Stimulated activated CD8-positive, alpha-beta memory T cell treated with anti-CD3 and anti-CD28 coated beads, Interleukin-12 subunit alpha, Interleukin-12 subunit beta, amount 100 ng/mL, for 4 hours (primary cell): ENCODE data around the gene SCAANT1.

Source experiments
- DNase-seq: peaks from one replicate; pipeline ENCODE4 v3.0.0-alpha.2; 2020; ENCODE audit warnings: low read depth

SCAANT1 gene

GRCh38 chr3:63900459-63900858 lies 11.7 kb downstream of the SCAANT1 start:
- DNase-seq, result no peak

- DNase-seq, result no peak
Measured at GRCh38 chr3:63900010-63900409, 12.2 kb downstream of the SCAANT1 start.

GRCh38 chr3:63896332-63897030 lies 15.7 kb downstream of the SCAANT1 start:
- no peak for DNase-seq

- no peak for DNase-seq
Measured at GRCh38 chr3:63895422-63896189, 16.6 kb downstream of the SCAANT1 start.

- no peak for DNase-seq
Measured at GRCh38 chr3:63892773-63893352, 19.3 kb downstream of the SCAANT1 start.

- DNase-seq, result no peak
Measured at GRCh38 chr3:63891518-63891917, 20.7 kb downstream of the SCAANT1 start.

GRCh38 chr3:63886858-63887257 lies 25.3 kb downstream of the SCAANT1 start:
- no peak for DNase-seq

- DNase-seq, result no peak
Measured at GRCh38 chr3:63880653-63881052, 31.5 kb downstream of the SCAANT1 start.

- no peak for DNase-seq
Measured at GRCh38 chr3:63878394-63879060, 33.7 kb downstream of the SCAANT1 start.

GRCh38 chr3:63877737-63878393 lies 34.3 kb downstream of the SCAANT1 start:
- no peak for DNase-seq

- no peak for DNase-seq
Measured at GRCh38 chr3:63876260-63876659, 35.9 kb downstream of the SCAANT1 start.

- no peak for DNase-seq
Measured at GRCh38 chr3:63875510-63875909, 36.7 kb downstream of the SCAANT1 start.

- no peak for DNase-seq
Measured at GRCh38 chr3:63874769-63875168, 37.4 kb downstream of the SCAANT1 start.

- DNase-seq, result no peak
Measured at GRCh38 chr3:63872135-63872924, 39.9 kb downstream of the SCAANT1 start.

- no peak for DNase-seq
Measured at GRCh38 chr3:63870615-63871005, 41.6 kb downstream of the SCAANT1 start.

- no peak for DNase-seq
Measured at GRCh38 chr3:63869940-63870614, 42.1 kb downstream of the SCAANT1 start.

- DNase-seq, result no peak
Measured at GRCh38 chr3:63867225-63867624, 45.0 kb downstream of the SCAANT1 start.

- DNase-seq, result no peak
Measured at GRCh38 chr3:63864965-63865327, 47.2 kb downstream of the SCAANT1 start.

GRCh38 chr3:63864008-63864964 lies 47.9 kb downstream of the SCAANT1 start:
- DNase-seq, result peak; percentile 45
